ENCODE results near the gene NHSL1.

NHSL1 gene

GRCh38 chr6:138403801-138404665, 95.3 kb downstream of the NHSL1 start, which contains the start of gene HEBP2:
Gene HEBP2, plus strand, starts transcription at chr6:138404223. Its CDS starts 273 bp downstream, at chr6:138404496.
- DNase-seq = peak in 54 of 56 donors; percentile 13 to 86 (median 56)

DNA sequence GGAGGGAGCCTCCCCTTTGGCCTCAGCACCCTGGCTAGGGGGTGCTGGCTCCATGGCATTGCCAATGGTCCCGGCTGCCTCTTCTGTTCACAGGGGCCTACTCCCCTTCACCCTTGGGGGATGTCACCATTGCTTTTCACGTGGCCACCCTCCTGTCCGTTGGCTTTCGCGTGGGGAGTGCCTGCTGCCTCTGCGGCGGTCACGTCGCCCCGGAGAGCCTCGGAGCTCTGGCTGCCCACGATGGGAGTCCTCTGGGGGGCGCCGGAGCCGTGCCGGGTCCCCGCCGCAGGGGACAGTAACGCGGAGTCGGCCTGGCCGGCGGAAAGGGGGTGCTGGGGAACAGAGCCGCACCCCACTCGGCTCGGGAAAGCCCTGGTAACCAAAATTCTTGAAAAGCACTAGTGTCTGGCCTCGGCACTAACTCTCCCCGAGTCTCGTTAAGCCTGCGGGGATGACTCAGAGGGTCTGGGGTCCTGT, 95.9 kb downstream of the NHSL1 start:
- peak in 18 of 56 donors; percentile 7 to 46 (median 22) for DNase-seq

DNA sequence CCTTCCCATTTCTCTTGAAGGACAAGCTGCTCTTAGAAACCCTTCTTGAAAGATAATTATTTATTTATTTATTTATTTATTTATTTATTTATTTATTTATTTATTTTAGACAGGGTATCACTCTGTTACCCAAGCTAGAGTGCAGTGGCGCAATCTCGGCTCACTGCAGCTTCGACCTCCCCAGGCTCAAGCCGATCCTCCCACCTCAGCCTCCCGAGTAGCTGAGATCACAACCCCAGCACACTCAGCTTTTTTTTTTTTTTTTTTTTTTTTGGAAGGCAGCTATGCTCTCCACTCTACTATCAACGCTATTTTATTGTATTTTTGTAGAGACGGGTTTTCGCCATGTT, 96.5 kb downstream of the NHSL1 start:
- DNase-seq = no peak

DNA sequence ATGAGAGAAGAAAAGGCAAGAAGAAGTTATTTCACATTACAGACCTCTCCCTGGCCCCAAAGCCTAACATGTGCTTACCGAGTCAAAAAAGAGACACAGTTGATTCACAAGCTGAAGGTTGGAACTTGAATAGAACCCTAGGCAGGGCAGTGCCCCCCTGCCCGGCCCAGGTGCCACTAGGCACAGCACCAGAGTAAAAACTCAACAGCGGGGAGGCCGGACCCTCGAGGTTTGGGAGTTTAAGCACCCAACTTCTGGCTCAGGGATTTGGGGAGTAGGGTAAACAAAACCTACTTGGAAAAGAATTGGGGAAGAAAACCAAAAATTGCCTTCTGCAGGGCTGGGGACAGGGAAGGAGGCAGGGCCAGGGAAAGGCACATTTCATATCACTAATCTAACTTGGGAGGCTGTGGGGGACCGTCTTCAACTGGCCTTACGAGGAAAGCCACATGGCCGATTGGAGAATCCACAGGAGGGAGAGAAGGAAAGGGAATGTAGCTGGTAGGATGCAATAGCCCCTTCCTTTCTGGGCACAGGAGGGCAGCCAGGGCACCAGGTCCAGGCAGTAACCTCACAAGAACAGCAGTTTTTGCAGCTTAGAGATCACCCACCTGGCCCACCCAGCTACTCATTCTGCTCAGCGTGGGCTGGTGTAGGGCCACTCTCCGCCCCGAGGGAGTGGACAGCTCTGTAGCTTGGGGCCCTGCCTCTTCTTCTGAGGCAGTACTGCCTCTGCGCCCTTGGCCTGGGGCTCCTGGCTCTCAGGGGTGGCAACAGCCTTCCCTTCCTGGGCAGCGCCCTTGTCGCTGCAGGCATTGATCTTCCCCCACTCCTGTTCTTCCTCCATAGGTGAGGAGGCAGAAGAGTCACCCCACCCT, 97.1 kb downstream of the NHSL1 start:
- no peak for DNase-seq

DNA sequence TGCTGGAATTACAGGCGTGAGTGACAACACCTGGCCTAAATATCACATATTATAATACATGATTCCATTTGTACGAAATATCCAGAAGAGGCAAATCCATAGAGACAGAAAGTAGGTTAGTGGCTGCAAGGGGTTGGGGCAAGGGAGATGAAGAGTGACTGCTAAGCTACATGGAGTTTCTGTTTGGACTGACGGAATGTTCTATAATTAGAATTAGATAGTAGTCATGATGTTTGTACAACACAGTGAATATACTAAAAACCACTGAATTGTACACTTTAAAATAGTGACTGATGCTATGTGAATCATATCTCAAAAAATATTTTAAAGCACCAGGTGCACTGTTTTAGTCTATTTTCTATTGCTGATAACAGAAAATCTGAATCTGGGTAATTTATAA, 99.0 kb downstream of the NHSL1 start:
- no peak for DNase-seq

DNA sequence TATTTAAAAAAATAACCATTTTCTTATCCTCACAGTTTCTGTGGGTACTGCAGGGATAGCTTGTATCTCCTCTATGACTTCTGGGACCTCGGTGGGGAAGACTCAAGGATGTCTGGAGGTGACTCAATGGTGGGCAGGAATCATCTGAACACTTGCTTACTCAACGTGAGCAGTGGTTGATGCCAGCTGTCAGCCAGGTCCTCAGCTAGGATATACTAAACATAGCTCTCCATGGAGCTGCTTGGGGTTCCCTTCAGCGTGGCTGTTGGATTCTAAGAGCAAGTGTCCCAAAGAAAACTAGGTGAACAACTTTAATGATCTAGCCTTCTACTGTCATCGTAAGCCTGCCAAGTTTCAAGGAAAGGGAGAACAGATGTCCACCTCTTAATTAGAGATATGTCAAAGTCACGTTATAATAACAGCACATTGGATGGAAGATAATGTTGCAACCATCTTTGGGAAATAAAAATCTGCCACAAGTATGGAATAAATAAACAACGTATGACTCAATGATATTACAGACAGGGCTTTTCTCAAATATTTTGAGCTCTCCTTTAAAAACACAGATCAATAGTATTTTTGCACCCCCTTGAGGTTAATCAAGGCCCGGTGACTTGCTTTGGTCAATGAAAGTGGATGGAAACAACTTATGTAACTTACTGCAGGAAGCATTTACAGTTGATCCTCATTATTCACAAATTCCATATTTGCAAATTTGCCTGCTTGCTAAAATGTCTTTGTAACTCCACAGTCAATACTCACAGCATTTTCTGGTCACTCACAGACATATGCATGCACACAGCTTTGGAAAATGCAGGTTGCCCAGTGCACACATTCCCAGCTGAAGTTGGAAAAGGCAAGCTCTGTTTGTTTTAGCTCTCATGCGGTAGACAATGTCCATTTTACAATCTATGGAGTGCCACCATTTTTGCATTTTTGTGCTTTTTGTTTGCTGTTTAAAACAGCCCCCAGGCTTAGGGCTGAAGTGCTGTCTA, 101.9 kb downstream of the NHSL1 start:
- no peak for DNase-seq

GRCh38 chr6:138396709-138397108, 102.6 kb downstream of the NHSL1 start:
- DNase-seq = no peak

DNA sequence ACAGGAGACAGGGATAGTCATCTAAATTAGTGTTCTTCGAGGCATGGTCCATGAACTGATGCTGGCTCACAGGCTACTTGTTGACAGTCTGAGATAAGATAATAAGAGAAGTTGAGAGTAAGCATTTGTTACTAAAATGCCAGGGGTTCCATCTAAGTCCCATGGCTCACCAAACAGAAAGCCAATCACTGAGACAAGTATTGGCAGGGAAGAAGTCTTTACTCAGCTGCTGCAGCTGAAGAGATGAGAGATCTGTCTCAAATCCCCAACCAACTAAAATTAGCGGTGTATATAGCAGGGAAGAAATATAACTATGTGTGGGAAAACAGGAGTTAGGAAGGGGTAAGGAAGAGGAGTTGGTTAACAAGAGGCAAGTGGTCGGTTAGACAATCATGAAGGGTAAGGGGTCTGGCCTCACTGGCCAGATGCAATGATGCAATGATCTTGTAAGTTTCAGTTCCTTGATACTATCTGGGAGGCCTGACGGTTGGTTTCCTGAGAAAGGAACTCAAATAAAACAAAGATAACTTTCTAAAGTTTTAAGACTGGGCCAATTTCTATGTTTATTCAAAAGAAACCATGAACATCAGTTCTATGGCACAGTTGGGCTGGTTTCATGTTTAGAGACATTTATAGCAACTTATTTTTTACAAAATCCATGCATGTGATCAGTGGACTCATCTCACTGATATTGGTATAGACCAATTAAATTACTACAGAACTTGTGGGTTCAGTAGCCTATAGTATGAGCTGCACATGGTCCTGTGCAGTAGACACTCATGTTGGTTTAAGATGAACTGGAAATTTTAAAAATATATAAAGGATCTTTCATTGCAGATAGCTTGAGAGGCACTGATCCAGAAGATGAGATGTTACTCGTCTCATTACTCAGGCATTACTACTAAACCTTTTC, 105.2 kb downstream of the NHSL1 start:
- DNase-seq = no peak

DNA sequence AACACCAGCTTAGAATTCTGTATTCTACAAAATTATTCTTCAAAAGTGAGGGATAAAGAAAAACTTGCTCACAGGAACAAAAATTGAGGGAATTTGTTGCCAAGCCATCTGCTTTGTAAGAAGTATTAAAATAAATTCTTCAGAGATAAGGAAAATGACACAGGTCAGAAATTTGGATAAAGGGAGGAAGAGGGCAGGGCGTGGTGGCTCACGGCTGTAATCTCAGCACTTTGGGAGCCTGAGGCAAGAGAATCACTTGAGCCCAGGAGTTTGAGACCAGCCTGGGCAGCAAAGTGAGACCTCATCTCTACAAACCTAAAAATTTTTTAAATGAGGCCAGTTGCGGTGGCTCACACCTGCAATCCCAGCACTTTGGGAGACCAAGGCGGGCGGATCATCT, 109.7 kb downstream of the NHSL1 start:
- DNase-seq = no peak

- DNase-seq = no peak
Measured at GRCh38 chr6:138387577-138388368, 111.5 kb downstream of the NHSL1 start.

DNA sequence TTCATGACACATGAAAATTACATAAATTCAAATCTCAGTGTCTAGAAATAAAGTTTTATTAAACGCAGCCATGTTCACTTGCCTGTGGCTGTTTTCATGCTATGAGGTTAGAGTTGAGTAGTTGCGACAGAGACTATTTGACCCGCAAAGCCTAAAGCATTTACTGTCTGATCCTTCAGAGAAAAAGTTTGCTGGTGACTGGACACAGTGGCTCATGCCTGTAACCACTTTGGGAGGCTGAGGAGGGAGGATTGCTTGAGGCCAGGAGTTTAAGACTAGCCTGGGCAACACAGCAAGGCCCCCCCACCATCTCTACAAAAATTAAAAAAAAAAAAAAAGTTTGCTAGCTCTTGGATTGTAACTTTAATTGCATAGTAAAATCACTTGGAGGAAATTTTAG, 112.4 kb downstream of the NHSL1 start:
- no peak for DNase-seq

DNA sequence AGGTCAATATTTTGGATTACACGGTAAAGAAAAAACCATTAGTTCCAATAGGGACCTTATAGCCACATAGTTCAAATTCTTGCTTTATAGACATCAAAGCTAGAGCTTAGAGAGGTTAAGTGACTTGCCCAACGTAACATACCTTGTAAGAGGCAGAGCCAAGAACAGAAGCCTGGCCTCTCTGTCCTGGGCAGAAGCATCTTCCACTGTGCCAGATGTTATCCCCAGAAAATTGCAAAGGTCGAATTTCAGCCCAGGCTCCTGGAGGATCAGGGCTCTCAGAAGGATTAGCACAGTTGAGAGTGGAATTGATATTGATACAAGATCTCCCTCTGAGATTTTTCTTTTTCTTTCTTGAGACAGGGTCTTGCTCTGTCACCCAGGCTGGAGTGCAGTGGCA, 115.5 kb downstream of the NHSL1 start:
- DNase-seq = no peak

DNA sequence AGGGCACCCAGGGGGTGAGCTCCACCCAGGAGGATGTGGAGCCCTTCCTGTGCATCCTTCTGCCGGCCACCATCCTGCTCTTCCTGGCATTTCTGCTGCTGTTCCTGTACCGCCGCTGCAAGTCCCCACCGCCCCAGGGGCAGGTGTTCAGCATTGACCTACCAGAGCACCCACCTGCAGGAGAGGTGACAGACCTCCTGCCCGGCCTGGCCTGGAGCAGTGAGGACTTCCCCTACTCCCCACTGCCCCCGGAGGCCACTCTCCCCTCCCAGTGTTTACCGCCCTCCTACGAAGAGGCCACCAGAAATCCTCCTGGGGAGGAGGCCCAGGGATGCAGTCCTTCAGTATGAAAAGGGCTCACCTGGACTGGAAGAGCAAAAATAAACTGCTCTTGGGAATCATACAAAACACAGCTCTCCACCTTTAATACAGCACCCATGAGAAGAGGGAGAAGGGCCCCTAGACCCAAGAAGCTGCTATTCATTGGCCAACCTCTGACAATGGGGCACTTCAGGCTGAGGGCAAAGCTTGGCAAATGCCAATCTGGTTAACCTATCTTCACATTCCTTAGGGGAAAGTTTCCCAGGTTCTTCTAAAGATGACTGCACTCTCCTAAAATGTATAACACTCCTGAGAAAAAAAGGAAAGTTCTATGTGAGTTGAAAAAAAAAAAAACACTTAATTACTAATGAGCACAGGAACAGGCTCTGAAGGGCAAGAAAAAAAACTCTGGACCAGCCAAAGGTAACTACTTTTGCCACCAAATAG, 116.6 kb downstream of the NHSL1 start:
- no peak for DNase-seq

- DNase-seq = no peak
Measured at GRCh38 chr6:138378463-138378862, 120.8 kb downstream of the NHSL1 start.

GRCh38 chr6:138377844-138378243, 121.5 kb downstream of the NHSL1 start, which contains the start of gene SMIM28:
Gene SMIM28, plus strand, starts transcription at chr6:138377905. Its CDS starts 168 bp downstream, at chr6:138378073.
- peak in 1 of 56 donors; percentile 4 for DNase-seq

GRCh38 chr6:138377042-138377441, 122.3 kb downstream of the NHSL1 start:
- no peak for DNase-seq

GRCh38 chr6:138374815-138375214, 124.5 kb downstream of the NHSL1 start:
- no peak for DNase-seq

DNA sequence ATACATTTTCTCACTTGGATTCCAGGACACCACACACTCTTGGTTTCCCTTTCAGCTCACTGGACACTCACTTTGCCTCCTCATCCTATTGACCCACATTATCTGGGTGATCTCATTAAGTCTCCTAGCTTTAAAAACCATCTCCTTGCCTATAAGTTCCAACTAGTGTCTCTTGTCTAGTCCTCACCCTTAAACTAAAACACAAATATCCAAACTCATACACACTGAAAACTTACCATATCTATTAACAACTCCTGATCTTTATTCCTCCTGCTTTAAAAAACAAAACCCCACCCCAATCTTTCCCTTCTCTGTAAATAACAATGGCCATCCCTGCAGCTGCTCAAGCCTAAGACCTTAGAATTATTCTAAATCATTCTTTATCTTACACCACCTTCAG, 125.1 kb downstream of the NHSL1 start:
- no peak for DNase-seq
